ENCODE measurements around the gene DPAGT1. TPM values are rescaled to one million over a fixed set of nuclear protein-coding genes. Genes with fewer than 3 reads are reported as not detected.
"Not testable (repeated sequence)": the region's sequence is repeated elsewhere in the genome, so short reads cannot be mapped to it uniquely, and the experiment has no call there.

The DPAGT1 gene
- total RNA-seq, 2 donors from 2014 or later, result 25.9 to 27.7 TPM

- intact Hi-C loops (cut with DNase I), result no loop called here
- ATAC-seq, result no peak
- DNase-seq, result no peak
Measured at GRCh38 chr11:119077839-119078238, 23.8 kb downstream of the DPAGT1 start.

- ATAC-seq, result peak; percentile 99
- peak; percentile 99 for DNase-seq
- intact Hi-C loops (cut with DNase I), result no loop called here
Measured at GRCh38 chr11:119067371-119068222, 34.1 kb downstream of the DPAGT1 start, which contains the start of gene VPS11. Gene VPS11 (plus strand): TSS chr11:119067818. CDS start chr11:119067824, 6 bp downstream.

- ATAC-seq (no peak), DNase-seq (no peak)
- intact Hi-C loops (cut with DNase I), result no loop called here
Measured at GRCh38 chr11:119065369-119065768, 36.3 kb downstream of the DPAGT1 start.

GRCh38 chr11:119062779-119063178, 38.9 kb downstream of the DPAGT1 start:
- no peak for ATAC-seq
- intact Hi-C loops (cut with DNase I), result no loop called here
- DNase-seq, result peak; percentile 67

- intact Hi-C loops (cut with DNase I), result no loop called here
- ATAC-seq, result no peak
Measured at GRCh38 chr11:119061256-119061655, 40.4 kb downstream of the DPAGT1 start.

GRCh38 chr11:119059128-119059527, 42.5 kb downstream of the DPAGT1 start:
- intact Hi-C loops (cut with DNase I); ATAC-seq; DNase-seq: not testable (repeated sequence)

More at GRCh38 chr11:119061256-119061655, 40.4 kb downstream of the DPAGT1 start:
- DNase-seq, result no peak

- ATAC-seq, result peak; percentile 97 to 98
- DNase-seq, result peak; percentile 100
- intact Hi-C loops (cut with DNase I), result no loop called here
Measured at GRCh38 chr11:119057000-119057769, 44.5 kb downstream of the DPAGT1 start, which contains the start of gene HYOU1. Gene HYOU1 (minus strand): TSS chr11:119057205. CDS start chr11:119056160, 1,045 bp downstream.

- ATAC-seq (peak; percentile 6 to 31), DNase-seq (peak; percentile 36)
- intact Hi-C loops (cut with DNase I), result no loop called here
Measured at GRCh38 chr11:119056421-119056999, 45.1 kb downstream of the DPAGT1 start.

GRCh38 chr11:119055901-119056300, 45.8 kb downstream of the DPAGT1 start:
- intact Hi-C loops (cut with DNase I), result no loop called here

GRCh38 chr11:119054418-119054817, 47.2 kb downstream of the DPAGT1 start:
- intact Hi-C loops (cut with DNase I), result no loop called here
- no peak for ATAC-seq
- DNase-seq, result no peak

More at GRCh38 chr11:119055901-119056300, 45.8 kb downstream of the DPAGT1 start:
- ATAC-seq (no peak), DNase-seq (no peak)

GRCh38 chr11:119052163-119052814, 49.4 kb downstream of the DPAGT1 start:
- no peak for ATAC-seq
- no peak for DNase-seq
- intact Hi-C loops (cut with DNase I), result no loop called here

- no peak for ATAC-seq
- intact Hi-C loops (cut with DNase I), result no loop called here
- no peak for DNase-seq
Measured at GRCh38 chr11:119051440-119052162, 50.1 kb downstream of the DPAGT1 start.

GRCh38 chr11:119049081-119049480, 52.6 kb downstream of the DPAGT1 start:
- intact Hi-C loops (cut with DNase I), result no loop called here
- ATAC-seq, result no peak
- DNase-seq, result no peak

- intact Hi-C loops (cut with DNase I), result no loop called here
- no peak for DNase-seq
- ATAC-seq, result no peak
Measured at GRCh38 chr11:119048644-119049043, 53.0 kb downstream of the DPAGT1 start.

- ATAC-seq (no peak), DNase-seq (no peak)
- intact Hi-C loops (cut with DNase I), result no loop called here
Measured at GRCh38 chr11:119047205-119047604, 54.4 kb downstream of the DPAGT1 start.
